Transverse colon (tissue), 4 donors: ENCODE measurements around the gene UBC.

Experiments used
- POLR2AphosphoS5 ChIP-seq, 3 donors: sonication (generic); formaldehyde crosslinking; IDR thresholded peaks; one replicate each; pipeline ENCODE4 v1.6.1; 2016; ENCODE audit warnings: antibody characterized with exemption in 3 of 3
- TF ChIP-seq, protein P1 (sequence below), 5 experiments: fragments of 200-600 bp in 3 of 5; fragments of 450-650 bp in 2 of 5; sonication (generic) in 3 of 5; IDR thresholded peaks; 1 replicate in 2 of 5; 2 replicates in 3 of 5; pipeline ENCODE4 v1.5.1; 2016 to 2017; ENCODE audit warnings: antibody characterized with exemption in 5 of 5, inconsistent platforms in 3 of 5, mild to moderate bottlenecking in 2 of 5, moderate library complexity in 1 of 5

- no peak for TF ChIP-seq POLR2AphosphoS5 (IDR thresholded peaks at IDR 0.05)
- TF ChIP-seq, protein P1, sequence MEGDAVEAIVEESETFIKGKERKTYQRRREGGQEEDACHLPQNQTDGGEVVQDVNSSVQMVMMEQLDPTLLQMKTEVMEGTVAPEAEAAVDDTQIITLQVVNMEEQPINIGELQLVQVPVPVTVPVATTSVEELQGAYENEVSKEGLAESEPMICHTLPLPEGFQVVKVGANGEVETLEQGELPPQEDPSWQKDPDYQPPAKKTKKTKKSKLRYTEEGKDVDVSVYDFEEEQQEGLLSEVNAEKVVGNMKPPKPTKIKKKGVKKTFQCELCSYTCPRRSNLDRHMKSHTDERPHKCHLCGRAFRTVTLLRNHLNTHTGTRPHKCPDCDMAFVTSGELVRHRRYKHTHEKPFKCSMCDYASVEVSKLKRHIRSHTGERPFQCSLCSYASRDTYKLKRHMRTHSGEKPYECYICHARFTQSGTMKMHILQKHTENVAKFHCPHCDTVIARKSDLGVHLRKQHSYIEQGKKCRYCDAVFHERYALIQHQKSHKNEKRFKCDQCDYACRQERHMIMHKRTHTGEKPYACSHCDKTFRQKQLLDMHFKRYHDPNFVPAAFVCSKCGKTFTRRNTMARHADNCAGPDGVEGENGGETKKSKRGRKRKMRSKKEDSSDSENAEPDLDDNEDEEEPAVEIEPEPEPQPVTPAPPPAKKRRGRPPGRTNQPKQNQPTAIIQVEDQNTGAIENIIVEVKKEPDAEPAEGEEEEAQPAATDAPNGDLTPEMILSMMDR (IDR thresholded peaks at IDR 0.05) = no peak
Measured at GRCh38 chr12:124925117-124925516, 10.7 kb upstream of the UBC start.
